Progenitor cell of endocrine pancreas (in vitro differentiated cells): ENCODE measurements around the gene EIF2D. TPM values are rescaled to one million over a fixed set of nuclear protein-coding genes. Genes with fewer than 3 reads are reported as not detected.

ENCODE experiments used
- DNase-seq: peaks from one replicate; pipeline ENCODE4 v3.0.0; 2021; ENCODE audit warnings: low spot score; ENCODE audit not compliant: unreplicated experiment
- H3K27ac Mint-ChIP-seq: 2 replicates; pipeline ENCODE4 v1.8.0; 2021; ENCODE audit warnings: mild to moderate bottlenecking, moderate library complexity, mixed read lengths
- H3K27me3 Mint-ChIP-seq: 2 replicates; pipeline ENCODE4 v1.8.0; 2021; ENCODE audit warnings: mixed read lengths
- H3K36me3 Mint-ChIP-seq: 2 replicates; pipeline ENCODE4 v1.8.0; 2022; ENCODE audit warnings: mixed read lengths; ENCODE audit not compliant: insufficient read depth
- H3K4me1 Mint-ChIP-seq: 2 replicates; pipeline ENCODE4 v1.8.0; 2021; ENCODE audit warnings: low read depth, mixed read lengths
- H3K4me3 Mint-ChIP-seq: 2 replicates; pipeline ENCODE4 v1.8.0; 2021; ENCODE audit warnings: low read depth, mild to moderate bottlenecking, moderate library complexity, mixed read lengths
- H3K9me3 Mint-ChIP-seq: 2 replicates; pipeline ENCODE4 v1.8.0; 2021; ENCODE audit warnings: low read depth, mixed read lengths
- CTCF ChIP-seq: fragments of 200-600 bp; sonication (generic); IDR thresholded peaks from one replicate; pipeline ENCODE4 v1.5.0; 2021; ENCODE audit warnings: antibody characterized with exemption, mild to moderate bottlenecking; ENCODE audit not compliant: unreplicated experiment
- total RNA-seq: library from RNA; stranded (reverse); gene quantifications from 2 replicates; pipeline ENCODE4 v1.2.1, GENCODE V29; 2021

Gene EIF2D
- total RNA-seq, 1 donor from 2014 or later = 36.8 TPM

GRCh38 chr1:206584683-206585082 is 27.6 kb downstream of the EIF2D start:
- Mint-ChIP-seq H3K4me3 (no peak overlapping the region), H3K27ac (no peak overlapping the region), H3K36me3 (peaks cover 4% of the 10 kb centered on the region), H3K9me3 (no peaks in the 10 kb centered on the region), H3K27me3 (peaks cover 11% of the 10 kb centered on the region), H3K4me1 (no peaks in the 10 kb centered on the region)
- TF ChIP-seq CTCF = no peak
- DNase-seq = no peak

- peak overlapping the region; percentile 67 for H3K27ac Mint-ChIP-seq
- H3K27me3 Mint-ChIP-seq = peaks cover 14% of the 10 kb centered on the region
- no peaks in the 10 kb centered on the region for H3K9me3 Mint-ChIP-seq
- H3K4me1 Mint-ChIP-seq = no peaks in the 10 kb centered on the region
- H3K4me3 Mint-ChIP-seq = no peak overlapping the region
- no peaks in the 10 kb centered on the region for H3K36me3 Mint-ChIP-seq
- peak; percentile 94 for TF ChIP-seq CTCF
- DNase-seq = peak; percentile 60
These were observed 28.3 kb downstream of the EIF2D start for GRCh38 chr1:206583707-206584648.

GRCh38 chr1:206582971-206583706 is 29.1 kb downstream of the EIF2D start:
- Mint-ChIP-seq H3K4me3 (no peak overlapping the region), H3K4me1 (peaks cover 2% of the 10 kb centered on the region), H3K9me3 (no peaks in the 10 kb centered on the region), H3K27ac (peak overlapping the region; percentile 67), H3K27me3 (peaks cover 14% of the 10 kb centered on the region), H3K36me3 (no peaks in the 10 kb centered on the region)
- TF ChIP-seq CTCF = no peak
- no peak for DNase-seq

- Mint-ChIP-seq H3K4me1 (peaks cover 2% of the 10 kb centered on the region), H3K9me3 (no peaks in the 10 kb centered on the region)
These were observed 29.7 kb downstream of the EIF2D start for GRCh38 chr1:206582537-206582936.

More at GRCh38 chr1:206582537-206582936, 29.7 kb downstream of the EIF2D start:
- H3K36me3 Mint-ChIP-seq = no peaks in the 10 kb centered on the region
- peaks cover 14% of the 10 kb centered on the region for H3K27me3 Mint-ChIP-seq
- DNase-seq = no peak
- no peak overlapping the region for H3K4me3 Mint-ChIP-seq
- no peak for TF ChIP-seq CTCF
- H3K27ac Mint-ChIP-seq = no peak overlapping the region
